ENCODE measurements around the gene CDH4. TPM values are rescaled to one million over a fixed set of nuclear protein-coding genes. Genes with fewer than 3 reads are reported as not detected.

Gene CDH4
- total and polyA plus RNA-seq, 9 of the 15 experiments (the other 6 are each of a cell fraction or from before 2014, with no cell fraction given), result 0.04 TPM; not detected in 8

- Histone ChIP-seq H3K9me1 (ENCODE audit: control insufficient read depth, insufficient read depth, low read length) (no peaks in the 10 kb centered on the region), H3K27ac (ENCODE audit: extremely low read depth, low read depth, low read length) (no peak overlapping the region), H3K36me3 (ENCODE audit: control insufficient read depth, insufficient read depth, low read length) (no peaks in the 10 kb centered on the region), H3K79me2 (ENCODE audit: control insufficient read depth, insufficient read depth, low read length) (no peaks in the 10 kb centered on the region), H3K9me3 (replicated peaks; ENCODE audit: control insufficient read depth, insufficient read depth, low read depth, low read length) (no peaks in the 10 kb centered on the region), H2AFZ (ENCODE audit: low read depth, low read length) (no peak overlapping the region), H3K9ac (ENCODE audit: insufficient read depth in 1 of 2, low read depth in 2 of 2, low read length in 2 of 2) (no peak overlapping the region), H3K4me2 (ENCODE audit: insufficient read depth, low read length) (no peak overlapping the region), H4K20me1 (replicated peaks; ENCODE audit: control insufficient read depth, insufficient read depth, low read length) (peaks cover 13% of the 10 kb centered on the region), H3K4me1 (replicated peaks in 1 of 2; ENCODE audit: control insufficient read depth in 2 of 2, insufficient read depth in 2 of 2, low read length in 2 of 2) (no peaks in the 10 kb centered on the region), H3K4me3 (no peak overlapping the region), H3K27me3 (ENCODE audit: control insufficient read depth in 2 of 2, insufficient read depth in 2 of 2, low read length in 2 of 2) (peaks cover 22 to 68% of the 10 kb centered on the region in 2 experiments)
- ChIA-PET CTCF (ENCODE audit: low intra/inter-chr PET ratio) (no interaction called here), POLR2A (no interaction called here)
- intact Hi-C loops (cut with micrococcal nuclease), result no loop called here
- no TSS peak for BruUV-seq (replicated peaks)
- ATAC-seq (no peak), DNase-seq (ENCODE audit: extremely low read depth in 1 of 4, low spot score in 3 of 4) (no peak), FAIRE-seq (no peak)
- in situ Hi-C loops (cut with MboI), result no loop called here
- 0% methylated on average over 7 of the region's 7 CpGs for WGBS (ENCODE audit: insufficient coverage, low coverage, missing lambda C conversion rate)
- no peak for TF ChIP-seq ZBTB2 (IDR thresholded peaks at IDR 0.05)
- TF ChIP-seq ZBTB43 (CRISPR knock-in tag; IDR thresholded peaks at IDR 0.05), result no peak
- TF ChIP-seq HOXB6 (CRISPR knock-in tag; IDR thresholded peaks at IDR 0.05; ENCODE audit: borderline replicate concordance), result no peak
- TF ChIP-seq LARP7 (IDR thresholded peaks at IDR 0.05), result no peak
- no peak for TF ChIP-seq CBX2 (IDR thresholded peaks at IDR 0.05; ENCODE audit: insufficient read depth, low read length, poor library complexity, severe bottlenecking)
- TF ChIP-seq U2AF1 (optimal IDR thresholded peaks at IDR 0.05; ENCODE audit: low read depth, low read length), result no peak
- no peak for TF ChIP-seq HDAC6 (IDR thresholded peaks at IDR 0.05; ENCODE audit: low read depth, low read length)
- no peak for TF ChIP-seq TAF9B (IDR thresholded peaks at IDR 0.05; ENCODE audit: partially characterized antibody)
- TF ChIP-seq AFF1 (IDR thresholded peaks at IDR 0.05; ENCODE audit: low read depth in 1 of 2, partially characterized antibody in 2 of 2), result no peak
Observed at GRCh38 chr20:61762167-61762710, 510.2 kb downstream of the CDH4 start.
